GM12878 (cell line): ENCODE results near the gene DCAF12. TPM values are rescaled to one million over a fixed set of nuclear protein-coding genes. Genes with fewer than 3 reads are reported as not detected.
A peak's percentile ranks its signal among the peaks of the same experiment; 100 is the strongest.

Source experiments
- BHLHE40 ChIP-seq, 2 experiments: fragments of 450-650 bp in 1 of 2; IDR thresholded peaks; 2 replicates each; pipeline ENCODE4 v1.6.1; 2011 to 2017; ENCODE audit warnings: low read depth in 2 of 2, borderline replicate concordance in 1 of 2, improper control_type of control experiment in 1 of 2, low read length in 1 of 2, mild to moderate bottlenecking in 1 of 2
- DPF2 ChIP-seq: fragments of 450-650 bp; IDR thresholded peaks from 2 replicates; pipeline ENCODE4 v1.6.1; 2017; ENCODE audit warnings: mild to moderate bottlenecking
- EED ChIP-seq: sonication (generic); IDR thresholded peaks from 2 replicates; pipeline ENCODE4 v1.6.1; 2016; ENCODE audit warnings: antibody characterized with exemption, low read depth
- EGR1 ChIP-seq, 2 experiments: IDR thresholded peaks; 1 replicate in 1 of 2; 2 replicates in 1 of 2; pipeline ENCODE4 v1.6.1; 2011 to 2012; ENCODE audit warnings: low read depth in 2 of 2, low read length in 2 of 2, borderline replicate concordance in 1 of 2, mild to moderate bottlenecking in 1 of 2, moderate library complexity in 1 of 2
- GATAD2B ChIP-seq: fragments of 450-650 bp; conservative IDR thresholded peaks from 2 replicates; pipeline ENCODE4 v1.6.1; 2017; ENCODE audit warnings: low read depth, mild to moderate bottlenecking, moderate library complexity
- HDAC2 ChIP-seq: fragments of 200-600 bp; sonication (generic); IDR thresholded peaks from 2 replicates; pipeline ENCODE4 v1.6.1; 2017
- IKZF1 ChIP-seq: fragments of 450-650 bp; conservative IDR thresholded peaks from 2 replicates; pipeline ENCODE4 v1.6.1; 2017; ENCODE audit warnings: antibody characterized with exemption, mild to moderate bottlenecking
- IRF4 ChIP-seq: IDR thresholded peaks from 2 replicates; pipeline ENCODE4 v1.6.1; 2011; ENCODE audit warnings: low read depth, low read length
- MTA2 ChIP-seq: fragments of 450-650 bp; IDR thresholded peaks from 2 replicates; pipeline ENCODE4 v1.6.1; 2016; ENCODE audit warnings: low read depth, mild to moderate bottlenecking, moderate library complexity
- MTA3 ChIP-seq: IDR thresholded peaks from 2 replicates; pipeline ENCODE4 v1.6.1; 2012; ENCODE audit warnings: low read length, inconsistent platforms, borderline replicate concordance
- NFIC ChIP-seq: IDR thresholded peaks from 2 replicates; pipeline ENCODE4 v1.6.1; 2012; ENCODE audit warnings: low read depth, mild to moderate bottlenecking, inconsistent platforms, low read length, moderate library complexity
- NR2F1 ChIP-seq: fragments of 450-650 bp; conservative IDR thresholded peaks from 2 replicates; pipeline ENCODE4 v1.6.1; 2017; ENCODE audit warnings: mild to moderate bottlenecking
- PML ChIP-seq: IDR thresholded peaks from 2 replicates; pipeline ENCODE4 v1.6.1; 2012; ENCODE audit warnings: low read length, inconsistent platforms
- RUNX3 ChIP-seq: IDR thresholded peaks from 2 replicates; pipeline ENCODE4 v1.6.1; 2012; ENCODE audit warnings: low read length, inconsistent platforms
- SPI1 ChIP-seq: IDR thresholded peaks from 2 replicates; pipeline ENCODE4 v1.6.1; 2011; ENCODE audit warnings: low read depth, mild to moderate bottlenecking, low read length, moderate library complexity, borderline replicate concordance; ENCODE audit not compliant: insufficient read depth
- SUZ12 ChIP-seq: fragments of 200-600 bp; sonication (generic); IDR thresholded peaks from one replicate; pipeline ENCODE4 v1.6.1; 2018; ENCODE audit warnings: antibody characterized with exemption, mild to moderate bottlenecking; ENCODE audit not compliant: unreplicated experiment
- TAF1 ChIP-seq: IDR thresholded peaks from 2 replicates; pipeline ENCODE4 v1.6.1; 2011; ENCODE audit warnings: mild to moderate bottlenecking, low read depth, low read length, borderline replicate concordance
- polyA plus RNA-seq, 11 experiments: library from polyadenylated mRNA; depleted of rRNA in 4 of 11; unstranded in 6 of 11; stranded (reverse) in 5 of 11; fragments of >200 nt; fragmentation: Nextera tagmentation in 4 of 11; fragmentation: Illumina TruSeq in 1 of 11; extraction: Ambion mirVana in 4 of 11; extraction: Trizol in 1 of 11; gene quantifications; 1 replicate in 1 of 11; 2 replicates in 10 of 11; pipeline versions ENCODE4 v1.2.1 to v1.2.3, GENCODE V29; 2011 to 2016; ENCODE audit warnings: inconsistent platforms in 2 of 11, missing spikeins in 2 of 11, low read depth in 1 of 11
- total RNA-seq, 4 experiments: library from RNA; depleted of rRNA in 3 of 4; stranded (reverse); fragments of >200 nt in 3 of 4; fragmentation: Illumina TruSeq in 1 of 4; extraction: Trizol in 1 of 4; gene quantifications; 2 replicates each; pipeline versions ENCODE4 v1.2.1 to v1.2.3, GENCODE V29; 2013 to 2021
- TF ChIP-seq, protein P1 (sequence below): fragments of 450-650 bp; IDR thresholded peaks from 2 replicates; pipeline ENCODE4 v1.6.1; 2017; ENCODE audit warnings: mild to moderate bottlenecking
- TF ChIP-seq, protein P2 (sequence below): fragments of 450-650 bp; IDR thresholded peaks from 2 replicates; pipeline ENCODE4 v1.6.1; 2018; ENCODE audit warnings: borderline replicate concordance, mild to moderate bottlenecking; ENCODE audit not compliant: partially characterized antibody
- TF ChIP-seq, protein P3 (sequence below): fragments of 450-650 bp; IDR thresholded peaks from 2 replicates; pipeline ENCODE4 v1.6.1; 2016; ENCODE audit warnings: mild to moderate bottlenecking, moderate library complexity, borderline replicate concordance

The DCAF12 gene
- total and polyA plus RNA-seq, 10 of the 15 experiments (the other 5 are each of a cell fraction or from before 2014, with no cell fraction given): 11.7 to 57.6 (median 34.6) TPM

DNA sequence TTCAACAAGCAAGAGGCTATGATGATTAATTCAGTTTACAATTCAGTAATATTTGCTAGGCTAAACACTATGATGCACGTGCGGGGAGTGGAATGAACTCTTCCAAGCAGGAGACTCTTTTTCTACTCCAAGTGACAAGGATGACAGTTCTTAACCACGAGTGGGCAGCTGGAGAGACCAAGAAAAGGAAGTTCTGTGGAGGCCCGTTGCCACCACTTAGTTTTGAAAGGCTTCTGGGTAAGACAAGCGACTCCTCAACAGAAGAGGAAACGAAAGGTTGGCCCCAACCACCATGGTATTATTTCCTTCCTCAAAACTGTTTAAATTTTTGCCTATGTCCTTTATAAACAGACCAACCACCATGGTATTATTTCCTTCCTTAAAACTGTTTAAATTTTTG is 2.8 kb downstream of the DCAF12 start (continued):
- peak; percentile 69 for TF ChIP-seq SPI1
- TF ChIP-seq, protein P1, sequence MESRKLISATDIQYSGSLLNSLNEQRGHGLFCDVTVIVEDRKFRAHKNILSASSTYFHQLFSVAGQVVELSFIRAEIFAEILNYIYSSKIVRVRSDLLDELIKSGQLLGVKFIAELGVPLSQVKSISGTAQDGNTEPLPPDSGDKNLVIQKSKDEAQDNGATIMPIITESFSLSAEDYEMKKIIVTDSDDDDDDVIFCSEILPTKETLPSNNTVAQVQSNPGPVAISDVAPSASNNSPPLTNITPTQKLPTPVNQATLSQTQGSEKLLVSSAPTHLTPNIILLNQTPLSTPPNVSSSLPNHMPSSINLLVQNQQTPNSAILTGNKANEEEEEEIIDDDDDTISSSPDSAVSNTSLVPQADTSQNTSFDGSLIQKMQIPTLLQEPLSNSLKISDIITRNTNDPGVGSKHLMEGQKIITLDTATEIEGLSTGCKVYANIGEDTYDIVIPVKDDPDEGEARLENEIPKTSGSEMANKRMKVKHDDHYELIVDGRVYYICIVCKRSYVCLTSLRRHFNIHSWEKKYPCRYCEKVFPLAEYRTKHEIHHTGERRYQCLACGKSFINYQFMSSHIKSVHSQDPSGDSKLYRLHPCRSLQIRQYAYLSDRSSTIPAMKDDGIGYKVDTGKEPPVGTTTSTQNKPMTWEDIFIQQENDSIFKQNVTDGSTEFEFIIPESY: no peak
- peak; percentile 96 for TF ChIP-seq IKZF1
- TF ChIP-seq PML: peak; percentile 44; the same call in 1 of the 2 replicates
- peak; percentile 87 for TF ChIP-seq RUNX3
- no peak for TF ChIP-seq HDAC2
- peak; percentile 37; the same call in 1 of the 2 replicates for TF ChIP-seq NR2F1
- TF ChIP-seq, protein P2, sequence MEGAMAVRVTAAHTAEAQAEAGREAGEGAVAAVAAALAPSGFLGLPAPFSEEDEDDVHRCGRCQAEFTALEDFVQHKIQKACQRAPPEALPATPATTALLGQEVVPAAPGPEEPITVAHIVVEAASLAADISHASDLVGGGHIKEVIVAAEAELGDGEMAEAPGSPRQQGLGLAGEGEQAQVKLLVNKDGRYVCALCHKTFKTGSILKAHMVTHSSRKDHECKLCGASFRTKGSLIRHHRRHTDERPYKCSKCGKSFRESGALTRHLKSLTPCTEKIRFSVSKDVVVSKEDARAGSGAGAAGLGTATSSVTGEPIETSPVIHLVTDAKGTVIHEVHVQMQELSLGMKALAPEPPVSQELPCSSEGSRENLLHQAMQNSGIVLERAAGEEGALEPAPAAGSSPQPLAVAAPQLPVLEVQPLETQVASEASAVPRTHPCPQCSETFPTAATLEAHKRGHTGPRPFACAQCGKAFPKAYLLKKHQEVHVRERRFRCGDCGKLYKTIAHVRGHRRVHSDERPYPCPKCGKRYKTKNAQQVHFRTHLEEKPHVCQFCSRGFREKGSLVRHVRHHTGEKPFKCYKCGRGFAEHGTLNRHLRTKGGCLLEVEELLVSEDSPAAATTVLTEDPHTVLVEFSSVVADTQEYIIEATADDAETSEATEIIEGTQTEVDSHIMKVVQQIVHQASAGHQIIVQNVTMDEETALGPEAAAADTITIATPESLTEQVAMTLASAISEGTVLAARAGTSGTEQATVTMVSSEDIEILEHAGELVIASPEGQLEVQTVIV: no peak
- peak; percentile 48; the same call in 1 of the 2 replicates for TF ChIP-seq MTA3
- TF ChIP-seq SUZ12: no peak
- peak; percentile 87 for TF ChIP-seq EED
- peak; percentile 77 to 80 for TF ChIP-seq BHLHE40 (IDR thresholded peaks at IDR 0.05; ENCODE audit: borderline replicate concordance in 1 of 2, low read depth in 2 of 2, low read length in 1 of 2)
- peak in 1 of 2 experiments; percentile 47; a peak in 2 of 3 replicates for TF ChIP-seq EGR1 (IDR thresholded peaks at IDR 0.05; ENCODE audit: borderline replicate concordance in 1 of 2, low read depth in 2 of 2, low read length in 2 of 2)
- TF ChIP-seq DPF2: peak; percentile 66; the same call in 1 of the 2 replicates
- TF ChIP-seq MTA2: peak; percentile 47
- TF ChIP-seq NFIC: peak; percentile 51; the same call in 1 of the 2 replicates
- TF ChIP-seq GATAD2B: peak; percentile 67; the same call in 1 of the 2 replicates
- 0 out of 2 replicates have a peak, but pooled peaks have one; percentile 8 for TF ChIP-seq IRF4
- TF ChIP-seq, protein P3, sequence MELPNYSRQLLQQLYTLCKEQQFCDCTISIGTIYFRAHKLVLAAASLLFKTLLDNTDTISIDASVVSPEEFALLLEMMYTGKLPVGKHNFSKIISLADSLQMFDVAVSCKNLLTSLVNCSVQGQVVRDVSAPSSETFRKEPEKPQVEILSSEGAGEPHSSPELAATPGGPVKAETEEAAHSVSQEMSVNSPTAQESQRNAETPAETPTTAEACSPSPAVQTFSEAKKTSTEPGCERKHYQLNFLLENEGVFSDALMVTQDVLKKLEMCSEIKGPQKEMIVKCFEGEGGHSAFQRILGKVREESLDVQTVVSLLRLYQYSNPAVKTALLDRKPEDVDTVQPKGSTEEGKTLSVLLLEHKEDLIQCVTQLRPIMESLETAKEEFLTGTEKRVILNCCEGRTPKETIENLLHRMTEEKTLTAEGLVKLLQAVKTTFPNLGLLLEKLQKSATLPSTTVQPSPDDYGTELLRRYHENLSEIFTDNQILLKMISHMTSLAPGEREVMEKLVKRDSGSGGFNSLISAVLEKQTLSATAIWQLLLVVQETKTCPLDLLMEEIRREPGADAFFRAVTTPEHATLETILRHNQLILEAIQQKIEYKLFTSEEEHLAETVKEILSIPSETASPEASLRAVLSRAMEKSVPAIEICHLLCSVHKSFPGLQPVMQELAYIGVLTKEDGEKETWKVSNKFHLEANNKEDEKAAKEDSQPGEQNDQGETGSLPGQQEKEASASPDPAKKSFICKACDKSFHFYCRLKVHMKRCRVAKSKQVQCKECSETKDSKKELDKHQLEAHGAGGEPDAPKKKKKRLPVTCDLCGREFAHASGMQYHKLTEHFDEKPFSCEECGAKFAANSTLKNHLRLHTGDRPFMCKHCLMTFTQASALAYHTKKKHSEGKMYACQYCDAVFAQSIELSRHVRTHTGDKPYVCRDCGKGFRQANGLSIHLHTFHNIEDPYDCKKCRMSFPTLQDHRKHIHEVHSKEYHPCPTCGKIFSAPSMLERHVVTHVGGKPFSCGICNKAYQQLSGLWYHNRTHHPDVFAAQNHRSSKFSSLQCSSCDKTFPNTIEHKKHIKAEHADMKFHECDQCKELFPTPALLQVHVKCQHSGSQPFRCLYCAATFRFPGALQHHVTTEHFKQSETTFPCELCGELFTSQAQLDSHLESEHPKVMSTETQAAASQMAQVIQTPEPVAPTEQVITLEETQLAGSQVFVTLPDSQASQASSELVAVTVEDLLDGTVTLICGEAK: 0 out of 2 replicates have a peak, but pooled peaks have one; percentile 13
- TF ChIP-seq TAF1: no peak
- TF ChIP-seq, all 136 proteins: peak for 24
